Left ventricle myocardium inferior (tissue), 1 donor: ENCODE data around the gene UBTD1. TPM values are rescaled to one million over a fixed set of nuclear protein-coding genes. Genes with fewer than 3 reads are reported as not detected.
A peak's percentile ranks its signal among the peaks of the same experiment; 100 is the strongest.

Experiments used
- DNase-seq: peaks from one replicate; pipeline ENCODE4 v3.0.0-alpha.2; 2020
- H3K27ac ChIP-seq: fragments of 200-600 bp; replicated peaks from 2 replicates; pipeline ENCODE4 v1.8.0; 2021
- H3K27me3 ChIP-seq: fragments of 200-600 bp; 2 replicates; pipeline ENCODE4 v1.8.0; 2021; ENCODE audit warnings: low read depth
- H3K36me3 ChIP-seq: fragments of 200-600 bp; 2 replicates; pipeline ENCODE4 v1.8.0; 2021
- H3K4me1 ChIP-seq: fragments of 200-600 bp; 2 replicates; pipeline ENCODE4 v1.8.0; 2021
- H3K4me3 ChIP-seq: fragments of 200-600 bp; 2 replicates; pipeline ENCODE4 v1.8.0; 2021; ENCODE audit warnings: mild to moderate bottlenecking, moderate library complexity
- H3K9me3 ChIP-seq: fragments of 200-600 bp; replicated peaks from 2 replicates; pipeline ENCODE4 v1.8.0; 2021
- intact Hi-C: fragments of 100-400 bp; cut with micrococcal nuclease; formaldehyde crosslinking; loops from one replicate; pipeline ENCODE4 v1.11.0; 2022
- total RNA-seq: library from RNA; stranded (reverse); fragmentation: NEBNext Ultra II Directional; extraction: Animal tissue kit (Norgen Biotek cat#: 25700); gene quantifications from one replicate; pipeline ENCODE4 v1.2.1, GENCODE V29; 2021
- TF ChIP-seq, protein P1 (sequence below): fragments of 200-600 bp; IDR thresholded peaks from 2 replicates; pipeline ENCODE4 v1.8.0; 2021; ENCODE audit warnings: antibody characterized with exemption, mild to moderate bottlenecking, borderline replicate concordance
- donor health status: DM: no; HTN: yes; CAD: no; lungs with severe emphysema.

Gene UBTD1
- total RNA-seq, 1 donor from 2014 or later = 17.1 TPM

DNA sequence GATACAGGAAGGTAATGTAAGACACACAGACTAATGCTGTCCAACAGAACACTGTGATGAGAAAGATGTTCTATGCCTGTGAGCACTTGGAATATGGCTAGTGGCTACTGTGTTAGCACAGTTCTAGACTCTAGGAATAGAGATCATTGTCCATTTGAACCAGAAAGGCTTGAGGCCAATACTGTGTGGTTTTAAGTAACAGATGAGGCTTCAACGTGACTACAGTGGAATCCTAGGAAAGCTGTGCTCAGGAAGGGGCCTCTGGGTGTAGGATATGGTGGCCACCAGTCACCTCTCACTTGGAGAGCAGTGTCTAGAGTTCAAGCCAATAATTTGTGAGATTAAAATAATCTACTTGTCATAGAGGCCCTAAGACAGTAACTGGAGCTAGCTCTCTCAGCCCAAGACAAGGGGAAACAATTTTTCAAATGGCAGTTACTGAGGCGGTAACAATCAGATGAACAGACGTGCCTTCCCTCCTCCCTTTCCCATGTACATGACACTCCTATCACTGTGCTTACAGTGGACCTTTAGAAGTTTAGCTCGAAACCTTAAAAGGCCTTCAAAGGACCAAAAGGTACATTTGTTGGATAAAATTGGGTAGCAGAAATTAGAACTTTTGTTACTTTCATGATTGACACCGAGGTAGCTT is 42.6 kb upstream of the UBTD1 start:
- no peak for DNase-seq
- Histone ChIP-seq H3K27ac (no peak overlapping the region), H3K36me3 (peaks cover 87% of the 10 kb centered on the region), H3K27me3 (no peaks in the 10 kb centered on the region), H3K4me3 (no peak overlapping the region), H3K4me1 (peaks cover 43% of the 10 kb centered on the region), H3K9me3 (no peaks in the 10 kb centered on the region)
- TF ChIP-seq, protein P1, sequence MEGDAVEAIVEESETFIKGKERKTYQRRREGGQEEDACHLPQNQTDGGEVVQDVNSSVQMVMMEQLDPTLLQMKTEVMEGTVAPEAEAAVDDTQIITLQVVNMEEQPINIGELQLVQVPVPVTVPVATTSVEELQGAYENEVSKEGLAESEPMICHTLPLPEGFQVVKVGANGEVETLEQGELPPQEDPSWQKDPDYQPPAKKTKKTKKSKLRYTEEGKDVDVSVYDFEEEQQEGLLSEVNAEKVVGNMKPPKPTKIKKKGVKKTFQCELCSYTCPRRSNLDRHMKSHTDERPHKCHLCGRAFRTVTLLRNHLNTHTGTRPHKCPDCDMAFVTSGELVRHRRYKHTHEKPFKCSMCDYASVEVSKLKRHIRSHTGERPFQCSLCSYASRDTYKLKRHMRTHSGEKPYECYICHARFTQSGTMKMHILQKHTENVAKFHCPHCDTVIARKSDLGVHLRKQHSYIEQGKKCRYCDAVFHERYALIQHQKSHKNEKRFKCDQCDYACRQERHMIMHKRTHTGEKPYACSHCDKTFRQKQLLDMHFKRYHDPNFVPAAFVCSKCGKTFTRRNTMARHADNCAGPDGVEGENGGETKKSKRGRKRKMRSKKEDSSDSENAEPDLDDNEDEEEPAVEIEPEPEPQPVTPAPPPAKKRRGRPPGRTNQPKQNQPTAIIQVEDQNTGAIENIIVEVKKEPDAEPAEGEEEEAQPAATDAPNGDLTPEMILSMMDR = no peak
- intact Hi-C loops = no loop called here

DNA sequence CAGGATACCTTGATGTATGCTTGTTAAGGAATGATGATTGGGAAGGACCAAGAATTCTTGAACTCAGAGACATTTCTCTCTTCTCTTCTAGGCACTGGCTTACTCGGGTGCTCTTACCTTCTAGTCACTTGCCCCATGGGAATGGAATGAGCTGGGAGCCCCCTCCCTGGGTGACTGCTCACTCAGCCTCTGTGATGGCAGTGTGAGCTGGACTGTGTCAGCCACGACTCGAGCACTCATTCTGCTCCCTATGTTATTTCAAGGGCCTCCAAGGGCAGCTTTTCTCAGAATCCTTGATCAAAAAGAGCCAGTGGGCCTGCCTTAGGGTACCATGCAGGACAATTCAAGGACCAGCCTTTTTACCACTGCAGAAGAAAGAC is 42.0 kb upstream of the UBTD1 start:
- H3K4me3 ChIP-seq = no peak overlapping the region
- intact Hi-C loops = no loop called here
- H3K27me3 ChIP-seq = no peaks in the 10 kb centered on the region
- peak overlapping the region; percentile 6 for H3K27ac ChIP-seq
- H3K9me3 ChIP-seq = no peaks in the 10 kb centered on the region
- TF ChIP-seq, protein P1 = no peak
- DNase-seq = no peak
- H3K36me3 ChIP-seq = peaks cover 93% of the 10 kb centered on the region
- H3K4me1 ChIP-seq = peaks cover 38% of the 10 kb centered on the region

DNA sequence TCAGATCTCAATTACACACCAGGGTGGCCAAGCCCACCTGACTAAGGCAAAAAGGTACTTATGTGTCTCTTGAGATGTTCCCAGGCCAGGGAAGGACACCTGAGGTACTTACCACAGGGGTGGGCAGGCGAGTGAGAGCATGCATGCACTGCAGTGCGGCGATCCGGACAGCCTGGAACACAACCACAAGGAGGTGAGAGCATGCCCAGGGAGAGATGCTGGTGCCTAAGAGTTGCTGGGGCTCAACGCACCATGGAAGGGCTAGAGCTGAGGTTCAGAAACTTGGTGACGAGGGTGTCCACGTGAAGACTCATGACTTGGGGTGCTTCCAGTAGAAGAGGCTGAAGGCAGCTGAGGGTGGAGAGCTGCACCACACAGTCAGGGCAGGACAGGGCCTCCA is 39.6 kb upstream of the UBTD1 start:
- intact Hi-C loops = no loop called here
- Histone ChIP-seq H3K36me3 (peaks cover 99% of the 10 kb centered on the region), H3K9me3 (no peaks in the 10 kb centered on the region), H3K27me3 (no peaks in the 10 kb centered on the region), H3K27ac (no peak overlapping the region), H3K4me3 (no peak overlapping the region), H3K4me1 (peaks cover 24% of the 10 kb centered on the region)
- no peak for DNase-seq
- TF ChIP-seq, protein P1 = no peak

DNA sequence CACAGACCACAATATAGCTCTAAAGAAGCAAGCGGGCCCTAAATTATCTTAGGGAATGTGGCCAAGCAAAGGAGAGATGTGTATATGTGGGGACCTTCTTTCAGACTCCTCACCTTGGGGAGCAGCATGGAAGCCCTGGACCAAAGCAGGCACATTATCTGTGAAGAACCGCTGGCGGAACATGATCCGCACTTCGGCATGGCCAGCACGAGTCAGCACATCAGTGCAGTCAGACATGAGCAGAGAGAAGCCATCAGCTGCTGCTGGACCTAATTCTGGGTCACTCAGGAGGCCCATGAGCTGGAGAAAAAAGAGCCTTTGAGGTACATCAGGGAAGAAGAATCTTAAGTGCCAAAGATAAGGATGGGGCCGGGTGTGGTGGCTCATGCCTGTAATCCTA is 38.8 kb upstream of the UBTD1 start:
- intact Hi-C loops = loop anchor here (1.0 kb wide), 1 partner anchor 23 kb away; no protein-coding TSS in a partner anchor
- peaks cover 23% of the 10 kb centered on the region for H3K4me1 ChIP-seq
- H3K9me3 ChIP-seq = no peaks in the 10 kb centered on the region
- no peak overlapping the region for H3K27ac ChIP-seq
- DNase-seq = no peak
- peaks cover 94% of the 10 kb centered on the region for H3K36me3 ChIP-seq
- H3K4me3 ChIP-seq = no peak overlapping the region
- no peaks in the 10 kb centered on the region for H3K27me3 ChIP-seq
- TF ChIP-seq, protein P1 = no peak

DNA sequence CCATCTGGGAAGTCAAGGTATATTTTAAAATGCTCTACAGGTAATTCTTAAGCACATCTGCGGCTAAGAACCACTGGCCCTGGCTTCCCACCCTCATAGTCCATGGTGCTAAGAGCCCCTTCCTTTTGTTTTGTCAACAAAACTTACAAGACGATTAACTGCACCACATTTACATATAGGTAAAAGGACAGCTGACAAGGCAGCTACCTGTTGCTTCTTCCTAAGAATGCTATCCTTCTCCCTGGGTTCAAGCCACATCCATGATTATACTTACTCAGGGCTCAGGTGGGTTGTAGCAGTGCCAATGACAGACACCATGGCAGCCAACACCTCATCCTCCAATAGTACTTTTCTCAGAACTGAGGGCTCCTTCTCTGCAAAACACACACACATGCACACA is 36.4 kb upstream of the UBTD1 start:
- Histone ChIP-seq H3K27ac (peak overlapping the region; percentile 27), H3K9me3 (no peaks in the 10 kb centered on the region), H3K4me3 (no peak overlapping the region), H3K4me1 (peaks cover 25% of the 10 kb centered on the region), H3K27me3 (no peaks in the 10 kb centered on the region), H3K36me3 (peaks cover 94% of the 10 kb centered on the region)
- no peak for DNase-seq
- TF ChIP-seq, protein P1 = no peak
- intact Hi-C loops = no loop called here
